GM19193 (cell line): ENCODE measurements around the gene EFHD1.
A peak's percentile ranks its signal among the peaks of the same experiment; 100 is the strongest.

Experiments
- POLR2A ChIP-seq: IDR thresholded peaks from 4 replicates; pipeline ENCODE4 v1.6.1; 2011; ENCODE audit not compliant: insufficient read depth, insufficient read length; ENCODE audit errors: extremely low read depth

The EFHD1 gene

DNA sequence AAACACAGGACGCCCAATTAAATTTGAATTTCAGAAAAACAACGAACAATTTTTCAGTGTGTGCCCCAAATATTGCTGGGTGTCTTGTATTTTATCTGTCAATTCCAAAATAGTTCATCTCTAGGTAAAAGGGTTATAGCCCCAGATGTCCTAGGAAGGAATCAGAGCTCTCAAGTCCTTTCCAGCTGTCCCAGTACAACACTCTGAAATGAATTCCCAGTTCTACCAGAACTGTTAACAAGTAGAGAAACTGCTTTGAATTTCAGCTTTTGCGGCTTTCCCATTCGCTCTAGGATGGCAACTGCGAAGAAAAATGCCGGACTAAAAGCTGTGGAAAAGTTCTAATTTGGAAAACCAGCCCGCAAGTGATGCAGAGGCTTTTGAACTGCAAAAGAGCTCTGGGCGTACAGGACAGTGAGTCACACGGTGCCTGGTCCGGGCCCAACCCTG lies 63.2 kb downstream of the EFHD1 start:
- no peak for TF ChIP-seq POLR2A

GRCh38 chr2:232697059-232697806 lies 63.8 kb downstream of the EFHD1 start, which contains the start of gene GIGYF2:
TSS of gene GIGYF2 (plus strand) at chr2:232697331. CDS start at chr2:232735198, 37,867 bp downstream.
- peak; percentile 67 for TF ChIP-seq POLR2A

GRCh38 chr2:232697807-232698110 lies 64.4 kb downstream of the EFHD1 start:
- no peak for TF ChIP-seq POLR2A

GRCh38 chr2:232698556-232699091 lies 65.2 kb downstream of the EFHD1 start:
- no peak for TF ChIP-seq POLR2A

GRCh38 chr2:232699110-232699509 lies 65.7 kb downstream of the EFHD1 start:
- TF ChIP-seq POLR2A: no peak

GRCh38 chr2:232700154-232700553 lies 66.8 kb downstream of the EFHD1 start:
- no peak for TF ChIP-seq POLR2A

DNA sequence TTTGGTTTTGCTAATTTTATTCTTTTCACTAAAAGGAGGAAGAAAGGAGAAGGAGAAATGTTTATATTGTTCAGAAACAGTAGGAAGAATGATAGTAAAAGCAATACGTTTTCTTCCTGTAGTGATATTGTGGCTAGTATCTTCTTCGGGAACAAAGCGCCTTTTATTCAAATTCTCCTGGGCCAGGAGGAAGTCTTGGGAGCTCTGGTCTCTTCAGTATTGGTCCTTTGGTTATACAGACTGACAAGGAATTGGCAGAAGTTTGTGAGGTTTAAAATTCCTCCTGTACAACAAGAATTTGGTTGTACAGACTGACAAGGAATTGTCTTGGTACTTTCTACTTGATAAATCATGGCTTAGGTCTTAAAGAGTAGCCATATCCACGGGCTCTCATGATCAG lies 73.7 kb downstream of the EFHD1 start:
- no peak for TF ChIP-seq POLR2A

GRCh38 chr2:232713505-232713904 lies 80.1 kb downstream of the EFHD1 start:
- TF ChIP-seq POLR2A: no peak

DNA sequence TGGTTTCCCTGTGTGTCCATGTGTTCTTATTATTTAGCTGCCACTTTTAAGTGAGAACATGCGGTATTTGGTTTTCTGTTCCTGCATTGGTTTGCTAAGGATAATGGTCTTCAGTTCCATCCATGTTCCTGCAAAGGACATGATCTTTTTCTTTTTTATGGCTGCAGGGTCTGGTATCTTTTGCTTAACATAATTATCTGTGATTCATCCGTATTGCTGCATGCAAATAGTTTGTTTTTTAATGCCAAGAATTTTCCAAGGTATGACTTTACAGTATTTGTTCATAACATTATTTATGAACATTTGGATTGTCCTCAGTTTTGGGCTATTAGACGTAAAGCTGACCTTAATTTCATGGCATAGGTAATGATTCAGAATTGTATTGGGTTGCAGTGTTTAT lies 81.6 kb downstream of the EFHD1 start:
- no peak for TF ChIP-seq POLR2A

DNA sequence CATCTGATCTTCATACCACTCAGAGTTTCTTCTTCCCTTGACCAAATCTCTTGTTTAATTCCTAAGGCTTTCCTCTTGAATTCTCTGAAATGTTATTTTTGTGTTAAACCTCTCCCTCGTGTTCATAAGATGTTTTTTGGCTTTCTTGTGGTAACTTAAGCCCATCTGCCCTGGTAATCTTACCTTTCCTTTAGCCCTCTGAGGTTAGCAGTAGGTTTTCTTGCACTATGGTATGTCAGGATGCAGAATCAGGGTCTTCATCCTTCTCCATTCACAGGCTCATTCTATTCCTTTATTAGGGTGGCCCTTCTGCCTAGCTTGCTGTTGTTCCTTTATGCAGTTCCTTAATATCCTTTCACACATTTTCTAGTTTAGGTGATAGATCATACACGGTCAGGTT lies 87.9 kb downstream of the EFHD1 start:
- no peak for TF ChIP-seq POLR2A

- TF ChIP-seq POLR2A: no peak
Observed at GRCh38 chr2:232721882-232722281, 88.5 kb downstream of the EFHD1 start.

DNA sequence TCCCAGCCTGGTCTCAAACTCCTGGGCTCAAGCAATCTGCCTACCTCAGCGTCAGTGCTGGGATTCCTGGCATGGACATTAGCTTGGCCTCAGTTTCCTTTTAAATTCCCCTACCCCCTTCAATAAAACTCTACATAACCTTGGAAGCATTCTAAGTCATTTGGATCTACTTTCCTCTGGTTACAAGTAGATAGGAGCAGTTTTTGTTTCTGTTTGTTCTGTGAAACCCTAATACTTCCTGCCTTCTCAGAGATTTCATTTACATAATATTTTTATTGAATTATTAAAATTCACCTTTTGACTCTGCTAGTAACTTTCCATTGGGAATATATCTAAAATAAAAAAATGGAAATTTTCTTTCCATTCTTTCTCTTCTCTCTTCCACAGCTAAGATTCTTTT lies 89.6 kb downstream of the EFHD1 start:
- no peak for TF ChIP-seq POLR2A

DNA sequence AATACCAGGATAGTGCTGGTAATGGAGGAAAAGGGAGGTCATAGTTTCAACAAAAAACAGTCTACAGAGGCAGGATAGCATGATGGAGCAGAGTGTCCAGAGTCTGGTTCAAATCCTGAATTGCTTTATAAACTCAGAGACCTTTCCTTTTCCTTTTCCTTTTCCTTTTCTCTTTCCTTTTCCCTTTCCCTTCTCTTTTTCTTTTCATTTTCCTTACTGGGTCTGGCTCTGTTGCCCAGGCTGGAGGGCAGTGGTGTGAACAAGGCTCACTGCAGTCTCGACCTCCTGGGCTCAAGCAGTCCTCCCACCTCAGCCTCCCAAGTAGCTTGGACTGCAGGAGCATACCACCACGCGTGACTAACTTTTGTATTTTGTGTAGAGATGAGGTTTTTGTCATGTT lies 95.4 kb downstream of the EFHD1 start:
- TF ChIP-seq POLR2A: no peak

- TF ChIP-seq POLR2A: no peak
Observed at GRCh38 chr2:232731470-232731869, 98.1 kb downstream of the EFHD1 start.
